Spleen (tissue), 11 donors: ENCODE data around the gene LILRA2. TPM values are rescaled to one million over a fixed set of nuclear protein-coding genes. Genes with fewer than 3 reads are reported as not detected.
"Not testable (repeated sequence)": the region's sequence is repeated elsewhere in the genome, so short reads cannot be mapped to it uniquely, and the experiment has no call there.

ENCODE experiments used
- DNase-seq: peaks from one replicate; pipeline ENCODE4 v3.0.0-alpha.2; 2020
- H3K27ac ChIP-seq, 8 donors: fragments of 200-600 bp; sonication (generic) in 7 of 8; 1 replicate in 4 of 8; 2 replicates in 4 of 8; pipeline versions ENCODE4 v1.5.0 to v1.8.0; 2016 to 2021; ENCODE audit warnings: inconsistent platforms in 4 of 8, mild to moderate bottlenecking in 4 of 8, moderate library complexity in 1 of 8
- H3K27me3 ChIP-seq, 7 donors: fragments of 200-600 bp; sonication (generic) in 6 of 7; replicated peaks in 1 of 7; 1 replicate in 4 of 7; 2 replicates in 3 of 7; pipeline versions ENCODE4 v1.5.0 to v1.8.0; 2016 to 2021; ENCODE audit warnings: inconsistent platforms in 3 of 7, mild to moderate bottlenecking in 1 of 7
- H3K36me3 ChIP-seq, 6 donors: fragments of 200-600 bp; sonication (generic) in 5 of 6; 1 replicate in 4 of 6; 2 replicates in 2 of 6; pipeline versions ENCODE4 v1.5.0 to v1.8.0; 2016 to 2021; ENCODE audit warnings: inconsistent platforms in 2 of 6
- H3K4me1 ChIP-seq, 6 donors: fragments of 200-600 bp; sonication (generic) in 5 of 6; 1 replicate in 3 of 6; 2 replicates in 3 of 6; pipeline versions ENCODE4 v1.5.0 to v1.8.0; 2016 to 2021; ENCODE audit warnings: inconsistent platforms in 3 of 6
- H3K4me3 ChIP-seq, 8 donors: fragments of 200-600 bp; sonication (generic) in 7 of 8; 1 replicate in 4 of 8; 2 replicates in 4 of 8; pipeline versions ENCODE4 v1.5.0 to v1.8.0; 2016 to 2021; ENCODE audit warnings: inconsistent platforms in 4 of 8, mild to moderate bottlenecking in 4 of 8, moderate library complexity in 2 of 8
- H3K9me3 ChIP-seq, 8 donors: fragments of 200-600 bp; sonication (generic) in 7 of 8; 1 replicate in 4 of 8; 2 replicates in 4 of 8; pipeline versions ENCODE4 v1.5.0 to v1.8.0; 2016 to 2021; ENCODE audit warnings: inconsistent platforms in 4 of 8
- CTCF ChIP-seq, 11 experiments: fragments of 200-600 bp in 7 of 11; fragments of 450-650 bp in 4 of 11; sonication (generic) in 4 of 11; IDR thresholded peaks in 8 of 11; conservative IDR thresholded peaks in 3 of 11; 1 replicate in 7 of 11; 2 replicates in 4 of 11; pipeline versions ENCODE4 v1.4.0 to v1.8.0; 2016 to 2021; ENCODE audit warnings: antibody characterized with exemption in 11 of 11, inconsistent platforms in 4 of 11, mild to moderate bottlenecking in 1 of 11
- POLR2A ChIP-seq, 3 donors: fragments of 450-650 bp; IDR thresholded peaks; one replicate each; pipeline ENCODE4 v1.5.1; 2017; ENCODE audit warnings: antibody characterized with exemption in 3 of 3, mild to moderate bottlenecking in 1 of 3
- POLR2AphosphoS5 ChIP-seq, 3 donors: sonication (generic); formaldehyde crosslinking; IDR thresholded peaks; one replicate each; pipeline ENCODE4 v1.5.1; 2017; ENCODE audit warnings: antibody characterized with exemption in 3 of 3
- WGBS, 5 donors: extraction: QIAGEN DNeasy Blood & Tissue Kit in 3 of 5; methylation state at CpG; one replicate each; pipeline versions ENCODE4 v1.1.5 to v1.1.7; 2013 to 2018; 5-methylcytosine and 5-hydroxymethylcytosine counted together
- intact Hi-C: fragments of 100-400 bp; cut with DNase I; formaldehyde crosslinking; loops from one replicate; pipeline ENCODE4 v1.15.0; 2023; ENCODE audit warnings: low total_unique reads
- polyA plus RNA-seq, 3 donors: library from polyadenylated mRNA; stranded (reverse); fragments of 200-250 nt; gene quantifications; one replicate each; pipeline ENCODE4 v1.2.1, GENCODE V29; 2013
- total RNA-seq, 7 donors: library from RNA; depleted of rRNA in 3 of 7; stranded (reverse); fragments of >200 nt in 3 of 7; fragmentation: NEBNext Ultra II Directional in 4 of 7; extraction: Animal tissue kit (Norgen Biotek cat#: 25700) in 4 of 7; gene quantifications; one replicate each; pipeline versions ENCODE4 v1.1.0 to v1.2.1, GENCODE V29; 2016 to 2021
- donor health status: healthy with polysubstance abuse.
- donor health status: DM: no; HTN: no; CAD: no; lungs with moderate emphysema.
- donor health status: DM: no; HTN: no; CAD: no.
- donor health status: Bipolar disorder and iron deficiency.
- donor health status: healthy.
- donor health status: DM: no; HTN: no; CAD: no.
- donor health status: DM: yes; HTN: yes; CAD: no.

Gene LILRA2
- total and polyA plus RNA-seq, 10 donors = 7.2 to 77.8 (median 46.1) TPM

GRCh38 chr19:54616821-54617560, 43.4 kb downstream of the LILRA2 start:
- no peaks in the 10 kb centered on the region for H3K27me3 ChIP-seq
- no peak for DNase-seq
- peaks cover 0 to 4% (median 0%) of the 10 kb centered on the region in 8 donors for H3K9me3 ChIP-seq
- peak in 1 of 3 donors; percentile 71 for TF ChIP-seq POLR2AphosphoS5 (IDR thresholded peaks at IDR 0.05)
- no peak for TF ChIP-seq CTCF (IDR thresholded peaks at IDR 0.05 in 8 of 11, conservative IDR thresholded peaks at IDR 0.05 in 3 of 11)
- no peak for TF ChIP-seq POLR2A (IDR thresholded peaks at IDR 0.05)
- 47 to 69% (median 51%) methylated on average over 5 of the region's 5 CpGs for WGBS, 5 donors
- peaks cover 0 to 60% (median 18%) of the 10 kb centered on the region in 6 donors for H3K4me1 ChIP-seq
- peak overlapping the region; percentile 44 to 86 (median 79) for H3K27ac ChIP-seq
- intact Hi-C loops = no loop called here
- peak overlapping the region; percentile 22 to 68 (median 42) for H3K4me3 ChIP-seq
- H3K36me3 ChIP-seq = no peaks in the 10 kb centered on the region

- intact Hi-C loops = no loop called here
- Histone ChIP-seq H3K27me3 (no peaks in the 10 kb centered on the region), H3K36me3 (no peaks in the 10 kb centered on the region), H3K9me3 (peaks cover 0 to under 1% (median 0%) of the 10 kb centered on the region in 8 donors), H3K4me3 (peak overlapping the region in 6 of 8 donors; percentile 7 to 68 (median 26)), H3K4me1 (peaks cover 0 to 71% (median 24%) of the 10 kb centered on the region in 6 donors), H3K27ac (peak overlapping the region in 4 of 8 donors; percentile 80 to 86 (median 82))
- no peak for TF ChIP-seq POLR2AphosphoS5 (IDR thresholded peaks at IDR 0.05)
- no peak for TF ChIP-seq CTCF (IDR thresholded peaks at IDR 0.05 in 8 of 11, conservative IDR thresholded peaks at IDR 0.05 in 3 of 11)
- no peak for TF ChIP-seq POLR2A (IDR thresholded peaks at IDR 0.05)
- DNase-seq = no peak
- 58 to 74% (median 72%) methylated on average over 4 of the region's 4 CpGs for WGBS, 5 donors
Measured at GRCh38 chr19:54620464-54620863, 46.9 kb downstream of the LILRA2 start.

GRCh38 chr19:54622431-54622830, 48.8 kb downstream of the LILRA2 start:
- intact Hi-C loops = no loop called here

GRCh38 chr19:54624234-54624633, 50.6 kb downstream of the LILRA2 start:
- DNase-seq, H3K9me3 ChIP-seq: not testable (repeated sequence)
- WGBS, 5 donors = 46 to 72% (median 55%) methylated on average over 2 to 10 of the region's 10 CpGs

More at GRCh38 chr19:54622431-54622830, 48.8 kb downstream of the LILRA2 start:
- TF ChIP-seq POLR2A (IDR thresholded peaks at IDR 0.05) = no peak
- no peak for TF ChIP-seq CTCF (IDR thresholded peaks at IDR 0.05 in 8 of 11, conservative IDR thresholded peaks at IDR 0.05 in 3 of 11)
- no peak for TF ChIP-seq POLR2AphosphoS5 (IDR thresholded peaks at IDR 0.05)
- Histone ChIP-seq H3K27ac (peak overlapping the region in 7 of 8 donors; percentile 31 to 91 (median 62)), H3K36me3 (peaks cover 0 to 9% (median 0%) of the 10 kb centered on the region in 6 donors), H3K4me1 (peaks cover 0 to 74% (median 19%) of the 10 kb centered on the region in 6 donors), H3K27me3 (no peaks in the 10 kb centered on the region), H3K9me3 (peaks cover 0 to 4% (median 0%) of the 10 kb centered on the region in 8 donors), H3K4me3 (peak overlapping the region in 4 of 8 donors; percentile 6 to 49 (median 23))
- DNase-seq = no peak
- 50 to 67% (median 65%) methylated on average over 4 of the region's 4 CpGs for WGBS, 5 donors

More at GRCh38 chr19:54624234-54624633, 50.6 kb downstream of the LILRA2 start:
- H3K27ac ChIP-seq = peak overlapping the region in 7 of 8 donors; percentile 26 to 91 (median 81)
- H3K4me3 ChIP-seq = peak overlapping the region in 3 of 8 donors; percentile 10 to 49 (median 12)
- H3K36me3 ChIP-seq = peaks cover 0 to 14% (median 0%) of the 10 kb centered on the region in 6 donors
- H3K4me1 ChIP-seq = peaks cover 0 to 92% (median 30%) of the 10 kb centered on the region in 6 donors
- intact Hi-C loops, H3K27me3 ChIP-seq: not testable (repeated sequence)
